B cell (primary cell): ENCODE results near the gene SGIP1.

Experiments used
- EZH2 ChIP-seq: IDR thresholded peaks from 2 replicates; pipeline ENCODE4 v1.6.1; 2012; ENCODE audit warnings: borderline replicate concordance, low read depth, mild to moderate bottlenecking, moderate library complexity, low read length; ENCODE audit not compliant: insufficient read depth, poor library complexity, severe bottlenecking
- TF ChIP-seq, protein P1 (sequence below): fragments of 200-600 bp; IDR thresholded peaks from one replicate; pipeline ENCODE4 v1.8.0; 2022; ENCODE audit warnings: antibody characterized with exemption, mild to moderate bottlenecking

DNA sequence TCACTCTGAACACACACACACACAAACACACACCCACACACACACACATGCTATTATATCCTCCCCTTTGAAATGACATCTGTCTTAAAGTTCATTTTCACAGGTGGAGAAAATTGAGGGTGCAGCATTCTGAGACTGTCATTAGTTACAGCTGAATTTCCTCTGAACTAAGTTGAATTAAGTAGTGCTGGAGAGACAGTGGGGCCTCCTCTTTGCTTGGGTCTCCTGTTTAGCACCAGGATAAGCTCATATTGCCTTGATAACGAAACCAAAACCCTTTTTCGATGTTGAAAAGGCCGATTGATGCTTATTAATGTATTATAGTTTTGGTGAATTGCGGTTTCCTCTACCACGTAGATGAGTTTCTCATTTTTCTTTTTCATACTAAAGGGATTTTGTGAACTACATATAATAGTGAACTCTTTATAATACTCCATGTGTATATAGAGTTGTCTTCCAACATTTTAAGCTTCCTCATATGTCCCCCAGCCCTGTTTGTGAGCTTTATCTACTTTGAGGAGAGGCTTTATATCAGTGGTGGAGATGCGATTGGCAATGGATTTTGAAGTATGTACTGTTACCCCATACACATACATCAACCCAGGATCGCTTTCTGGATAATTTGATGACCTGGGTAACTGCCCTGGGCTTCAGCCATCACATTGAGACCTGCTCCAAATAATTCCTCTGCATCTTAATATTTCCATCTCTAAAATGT, 235.7 kb downstream of the SGIP1 start:
- TF ChIP-seq, protein P1, sequence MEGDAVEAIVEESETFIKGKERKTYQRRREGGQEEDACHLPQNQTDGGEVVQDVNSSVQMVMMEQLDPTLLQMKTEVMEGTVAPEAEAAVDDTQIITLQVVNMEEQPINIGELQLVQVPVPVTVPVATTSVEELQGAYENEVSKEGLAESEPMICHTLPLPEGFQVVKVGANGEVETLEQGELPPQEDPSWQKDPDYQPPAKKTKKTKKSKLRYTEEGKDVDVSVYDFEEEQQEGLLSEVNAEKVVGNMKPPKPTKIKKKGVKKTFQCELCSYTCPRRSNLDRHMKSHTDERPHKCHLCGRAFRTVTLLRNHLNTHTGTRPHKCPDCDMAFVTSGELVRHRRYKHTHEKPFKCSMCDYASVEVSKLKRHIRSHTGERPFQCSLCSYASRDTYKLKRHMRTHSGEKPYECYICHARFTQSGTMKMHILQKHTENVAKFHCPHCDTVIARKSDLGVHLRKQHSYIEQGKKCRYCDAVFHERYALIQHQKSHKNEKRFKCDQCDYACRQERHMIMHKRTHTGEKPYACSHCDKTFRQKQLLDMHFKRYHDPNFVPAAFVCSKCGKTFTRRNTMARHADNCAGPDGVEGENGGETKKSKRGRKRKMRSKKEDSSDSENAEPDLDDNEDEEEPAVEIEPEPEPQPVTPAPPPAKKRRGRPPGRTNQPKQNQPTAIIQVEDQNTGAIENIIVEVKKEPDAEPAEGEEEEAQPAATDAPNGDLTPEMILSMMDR, result no peak
- no peak for TF ChIP-seq EZH2
